Gastroesophageal sphincter (tissue), 4 donors: ENCODE measurements around the gene SASH3. TPM values are rescaled to one million over a fixed set of nuclear protein-coding genes. Genes with fewer than 3 reads are reported as not detected.

Experiments
- ATAC-seq: fragments of 150-250 bp; one replicate; pipeline ENCODE4 v1.9.1; 2016; ENCODE audit warnings: mild to moderate bottlenecking, moderate library complexity
- H3K27ac ChIP-seq, 4 donors: fragments of 200-600 bp; sonication (generic) in 3 of 4; 1 replicate in 3 of 4; 2 replicates in 1 of 4; pipeline ENCODE4 v1.5.1; 2016 to 2019
- H3K27me3 ChIP-seq: fragments of 200-600 bp; sonication (generic); one replicate; pipeline ENCODE4 v1.5.1; 2019
- H3K36me3 ChIP-seq, 2 donors: fragments of 200-600 bp; sonication (generic); one replicate each; pipeline ENCODE4 v1.5.1; 2019; ENCODE audit warnings: control low read depth in 1 of 2
- H3K4me1 ChIP-seq, 3 donors: fragments of 200-600 bp; sonication (generic); 1 replicate in 2 of 3; 2 replicates in 1 of 3; pipeline ENCODE4 v1.5.1; 2016 to 2019; ENCODE audit warnings: control low read depth in 2 of 3
- H3K4me3 ChIP-seq, 2 donors: fragments of 200-600 bp; sonication (generic); one replicate each; pipeline ENCODE4 v1.5.1; 2019; ENCODE audit warnings: mild to moderate bottlenecking in 1 of 2, moderate library complexity in 1 of 2
- H3K9me3 ChIP-seq, 3 donors: fragments of 200-600 bp; sonication (generic); one replicate each; pipeline ENCODE4 v1.5.1; 2017 to 2019; ENCODE audit warnings: control low read depth in 2 of 3
- CTCF ChIP-seq, 4 experiments: fragments of 200-600 bp in 2 of 4; fragments of 450-650 bp in 2 of 4; sonication (generic) in 1 of 4; IDR thresholded peaks; one replicate each; pipeline ENCODE4 v1.5.1; 2017 to 2019; ENCODE audit warnings: antibody characterized with exemption in 4 of 4, mild to moderate bottlenecking in 2 of 4, moderate library complexity in 2 of 4
- EP300 ChIP-seq: sonication (generic); formaldehyde crosslinking; IDR thresholded peaks from one replicate; pipeline ENCODE4 v1.6.1; 2017; ENCODE audit warnings: antibody characterized with exemption, mild to moderate bottlenecking
- POLR2A ChIP-seq, 2 donors: fragments of 450-650 bp; IDR thresholded peaks; one replicate each; pipeline ENCODE4 v1.6.1; 2017; ENCODE audit warnings: antibody characterized with exemption in 2 of 2, mild to moderate bottlenecking in 2 of 2, moderate library complexity in 1 of 2
- POLR2AphosphoS5 ChIP-seq: sonication (generic); formaldehyde crosslinking; IDR thresholded peaks from one replicate; pipeline ENCODE4 v1.6.1; 2017; ENCODE audit warnings: antibody characterized with exemption
- WGBS, 2 donors: methylation state at CpG; one replicate each; pipeline ENCODE4 v1.1.5; 2018; ENCODE audit warnings: low coverage in 1 of 2; 5-methylcytosine and 5-hydroxymethylcytosine counted together
- total RNA-seq, 4 donors: library from RNA; depleted of rRNA; stranded (reverse); fragments of >200 nt; gene quantifications; one replicate each; pipeline ENCODE4 v1.1.0, GENCODE V29; 2016

Gene SASH3
- total RNA-seq, 4 donors from 2014 or later: 1.9 to 8.2 (median 5.3) TPM

- Histone ChIP-seq H3K4me3 (no peak overlapping the region), H3K27ac (no peak overlapping the region), H3K27me3 (no peaks in the 10 kb centered on the region), H3K36me3 (peaks cover 0 to 32% of the 10 kb centered on the region in 2 donors), H3K9me3 (no peaks in the 10 kb centered on the region), H3K4me1 (no peaks in the 10 kb centered on the region)
- 54 to 65% methylated on average over 2 to 4 of the region's 4 CpGs for WGBS, 2 donors
- TF ChIP-seq POLR2A (IDR thresholded peaks at IDR 0.05) (no peak), CTCF (IDR thresholded peaks at IDR 0.05) (no peak), EP300 (no peak), POLR2AphosphoS5 (no peak)
- no peak for ATAC-seq
Observed at GRCh38 chrX:129825746-129826505, 46.2 kb downstream of the SASH3 start.

GRCh38 chrX:129830494-129830893, 50.7 kb downstream of the SASH3 start:
- no peak for TF ChIP-seq EP300
- H3K9me3 ChIP-seq: no peaks in the 10 kb centered on the region
- no peak overlapping the region for H3K4me3 ChIP-seq
- H3K27me3 ChIP-seq: no peaks in the 10 kb centered on the region
- 69 to 94% methylated on average over 2 to 4 of the region's 4 CpGs for WGBS, 2 donors
- H3K36me3 ChIP-seq: peaks cover 0 to 18% of the 10 kb centered on the region in 2 donors
- ATAC-seq: no peak
- H3K4me1 ChIP-seq: no peaks in the 10 kb centered on the region
- H3K27ac ChIP-seq: no peak overlapping the region

GRCh38 chrX:129831091-129831885, 51.5 kb downstream of the SASH3 start:
- TF ChIP-seq CTCF (IDR thresholded peaks at IDR 0.05) (no peak), EP300 (no peak), POLR2A (IDR thresholded peaks at IDR 0.05) (no peak), POLR2AphosphoS5 (no peak)
- H3K27me3 ChIP-seq: no peaks in the 10 kb centered on the region
- H3K4me3 ChIP-seq: no peak overlapping the region
- ATAC-seq: no peak
- peaks cover 0 to 18% of the 10 kb centered on the region in 2 donors for H3K36me3 ChIP-seq
- H3K27ac ChIP-seq: no peak overlapping the region
- H3K4me1 ChIP-seq: no peaks in the 10 kb centered on the region
- WGBS, 2 donors: 50 to 66% methylated on average over 1 to 2 of the region's 8 CpGs
- no peaks in the 10 kb centered on the region for H3K9me3 ChIP-seq

- H3K4me1 ChIP-seq: no peaks in the 10 kb centered on the region
- peaks cover 0 to 6% of the 10 kb centered on the region in 2 donors for H3K36me3 ChIP-seq
- no peaks in the 10 kb centered on the region for H3K9me3 ChIP-seq
- H3K4me3 ChIP-seq: no peak overlapping the region
- ATAC-seq: no peak
- 46 to 74% methylated on average over 2 of the region's 5 CpGs for WGBS, 2 donors
- TF ChIP-seq CTCF (IDR thresholded peaks at IDR 0.05): no peak
- TF ChIP-seq POLR2A (IDR thresholded peaks at IDR 0.05): no peak
- no peak for TF ChIP-seq POLR2AphosphoS5
- no peak overlapping the region for H3K27ac ChIP-seq
- H3K27me3 ChIP-seq: no peaks in the 10 kb centered on the region
Observed at GRCh38 chrX:129833153-129833990, 53.6 kb downstream of the SASH3 start.

- Histone ChIP-seq H3K36me3 (no peaks in the 10 kb centered on the region), H3K27me3 (no peaks in the 10 kb centered on the region), H3K9me3 (no peaks in the 10 kb centered on the region), H3K4me3 (no peak overlapping the region), H3K27ac (no peak overlapping the region), H3K4me1 (peaks cover 0 to 14% (median 0%) of the 10 kb centered on the region in 3 donors)
- WGBS, 2 donors: 70 to 83% methylated on average over 3 of the region's 3 CpGs
- ATAC-seq: no peak
- no peak for TF ChIP-seq EP300
- no peak for TF ChIP-seq POLR2A (IDR thresholded peaks at IDR 0.05)
- no peak for TF ChIP-seq POLR2AphosphoS5
Observed at GRCh38 chrX:129836827-129837226, 57.1 kb downstream of the SASH3 start.
